Liver (tissue), 3 donors: Measurements from ENCODE around the gene UBXN11.

ENCODE experiments used
- CTCF ChIP-seq: fragments of 150-350 bp; IDR thresholded peaks from 2 replicates; pipeline ENCODE4 v1.5.1; 2017; ENCODE audit warnings: improper control_type of control experiment, low read depth, low read length; ENCODE audit not compliant: missing input control
- GABPA ChIP-seq, 2 donors: IDR thresholded peaks in 1 of 2; conservative IDR thresholded peaks in 1 of 2; 2 replicates each; pipeline ENCODE4 v1.6.1; 2016; ENCODE audit warnings: antibody characterized with exemption in 2 of 2, mild to moderate bottlenecking in 1 of 2, moderate library complexity in 1 of 2
- HNF4A ChIP-seq, 2 donors: conservative IDR thresholded peaks; 2 replicates each; pipeline ENCODE4 v1.6.1; 2016; ENCODE audit warnings: antibody characterized with exemption in 2 of 2, mild to moderate bottlenecking in 2 of 2
- donor health status: healthy.
- donor health status: healthy.

GRCh38 chr1:26283279-26283853, 23.1 kb downstream of the UBXN11 start:
- TF ChIP-seq HNF4A (conservative IDR thresholded peaks at IDR 0.05) (no peak), CTCF (no peak), GABPA (IDR thresholded peaks at IDR 0.05 in 1 of 2, conservative IDR thresholded peaks at IDR 0.05 in 1 of 2) (no peak)
